OCI-LY3 (cell line): ENCODE data around the gene ELFN1.

Source experiments
- EZH2phosphoT487 ChIP-seq: fragments of 200-600 bp; shearing (Covaris generic); IDR thresholded peaks from 2 replicates; pipeline ENCODE4 v1.6.1; 2018; ENCODE audit warnings: antibody characterized with exemption, mixed run types, low read depth
- TF ChIP-seq, protein P1 (sequence below): fragments of 200-600, 300-600 bp; sonication (generic); IDR thresholded peaks from 2 replicates; pipeline ENCODE4 v1.5.1; 2014; ENCODE audit warnings: antibody characterized with exemption, low read length, low read depth

DNA sequence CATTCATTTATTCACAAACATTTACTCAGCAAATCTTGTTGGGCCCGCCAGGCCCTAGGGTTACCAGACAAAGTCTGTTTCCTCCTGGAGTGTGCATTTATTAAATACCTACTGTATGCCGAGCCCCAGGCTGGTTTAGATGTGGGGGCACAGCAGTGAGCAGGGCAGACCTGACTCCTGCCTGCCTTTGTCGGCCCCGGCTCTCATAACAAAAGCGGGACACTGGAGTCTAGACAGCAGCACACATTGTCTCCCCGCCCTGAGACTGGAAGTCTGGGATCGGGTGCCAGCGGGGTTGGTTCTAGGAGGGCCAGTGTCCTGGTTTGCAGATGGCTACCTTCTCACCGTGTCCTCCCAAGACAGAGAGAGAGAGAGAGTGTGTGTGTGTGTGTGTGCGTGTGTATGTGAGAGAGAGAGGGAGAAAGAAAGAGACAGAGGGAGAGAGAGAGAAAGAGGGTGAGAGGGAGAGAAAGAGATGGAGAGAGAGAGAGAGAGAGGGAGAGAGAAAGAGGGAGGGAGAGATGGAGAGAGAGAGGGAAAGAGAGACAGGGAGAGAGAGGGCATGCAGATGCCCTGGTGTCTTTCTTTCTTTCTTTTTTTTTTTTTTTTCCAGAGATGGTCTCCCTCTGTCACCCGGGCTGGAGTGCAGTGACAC, 25.9 kb downstream of the ELFN1 start:
- TF ChIP-seq, protein P1, sequence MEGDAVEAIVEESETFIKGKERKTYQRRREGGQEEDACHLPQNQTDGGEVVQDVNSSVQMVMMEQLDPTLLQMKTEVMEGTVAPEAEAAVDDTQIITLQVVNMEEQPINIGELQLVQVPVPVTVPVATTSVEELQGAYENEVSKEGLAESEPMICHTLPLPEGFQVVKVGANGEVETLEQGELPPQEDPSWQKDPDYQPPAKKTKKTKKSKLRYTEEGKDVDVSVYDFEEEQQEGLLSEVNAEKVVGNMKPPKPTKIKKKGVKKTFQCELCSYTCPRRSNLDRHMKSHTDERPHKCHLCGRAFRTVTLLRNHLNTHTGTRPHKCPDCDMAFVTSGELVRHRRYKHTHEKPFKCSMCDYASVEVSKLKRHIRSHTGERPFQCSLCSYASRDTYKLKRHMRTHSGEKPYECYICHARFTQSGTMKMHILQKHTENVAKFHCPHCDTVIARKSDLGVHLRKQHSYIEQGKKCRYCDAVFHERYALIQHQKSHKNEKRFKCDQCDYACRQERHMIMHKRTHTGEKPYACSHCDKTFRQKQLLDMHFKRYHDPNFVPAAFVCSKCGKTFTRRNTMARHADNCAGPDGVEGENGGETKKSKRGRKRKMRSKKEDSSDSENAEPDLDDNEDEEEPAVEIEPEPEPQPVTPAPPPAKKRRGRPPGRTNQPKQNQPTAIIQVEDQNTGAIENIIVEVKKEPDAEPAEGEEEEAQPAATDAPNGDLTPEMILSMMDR = no peak
- TF ChIP-seq EZH2phosphoT487 = no peak
